HL-60 (cell line): ENCODE results near the gene PLEKHB2.
"Not testable (repeated sequence)": the region's sequence is repeated elsewhere in the genome, so short reads cannot be mapped to it uniquely, and the experiment has no call there.

ENCODE experiments used
- DNase-seq, 2 experiments: peaks; one replicate each; pipeline ENCODE4 v3.0.0-alpha.2; 2010 to 2020; ENCODE audit warnings: low read depth in 1 of 2, low spot score in 1 of 2
- H3K27ac ChIP-seq: fragments of 250-450 bp; sonication (Bioruptor Pico); replicated peaks from 2 replicates; pipeline ENCODE4 v1.5.1; 2020; ENCODE audit warnings: mild to moderate bottlenecking, moderate library complexity
- H3K27me3 ChIP-seq: fragments of 250-450 bp; sonication (Bioruptor Pico); 2 replicates; pipeline ENCODE4 v1.5.1; 2021; ENCODE audit warnings: mild to moderate bottlenecking, moderate library complexity; ENCODE audit not compliant: insufficient read depth, poor library complexity, severe bottlenecking
- H3K4me3 ChIP-seq: replicated peaks from 2 replicates; pipeline ENCODE4 v1.5.1; 2011; ENCODE audit warnings: mild to moderate bottlenecking, control low read depth, low read length; ENCODE audit not compliant: insufficient read depth
- GABPA ChIP-seq: IDR thresholded peaks from 2 replicates; pipeline ENCODE4 v1.6.1; 2012; ENCODE audit warnings: low read depth
- POLR2AphosphoS5 ChIP-seq: IDR thresholded peaks from 2 replicates; pipeline ENCODE4 v1.6.1; 2012; ENCODE audit warnings: low read depth
- SPI1 ChIP-seq: IDR thresholded peaks from 2 replicates; pipeline ENCODE4 v1.6.1; 2012; ENCODE audit warnings: low read depth, mild to moderate bottlenecking, borderline replicate concordance
- TF ChIP-seq, protein P1 (sequence below): IDR thresholded peaks from one replicate; pipeline ENCODE4 v1.5.1; 2011; ENCODE audit warnings: low read length, control low read depth, inconsistent platforms; ENCODE audit not compliant: insufficient read depth
- TF ChIP-seq, protein P2 (sequence below): IDR thresholded peaks from 2 replicates; pipeline ENCODE4 v1.6.1; 2012; ENCODE audit warnings: low read depth; ENCODE audit not compliant: insufficient replicate concordance

PLEKHB2 gene

DNA sequence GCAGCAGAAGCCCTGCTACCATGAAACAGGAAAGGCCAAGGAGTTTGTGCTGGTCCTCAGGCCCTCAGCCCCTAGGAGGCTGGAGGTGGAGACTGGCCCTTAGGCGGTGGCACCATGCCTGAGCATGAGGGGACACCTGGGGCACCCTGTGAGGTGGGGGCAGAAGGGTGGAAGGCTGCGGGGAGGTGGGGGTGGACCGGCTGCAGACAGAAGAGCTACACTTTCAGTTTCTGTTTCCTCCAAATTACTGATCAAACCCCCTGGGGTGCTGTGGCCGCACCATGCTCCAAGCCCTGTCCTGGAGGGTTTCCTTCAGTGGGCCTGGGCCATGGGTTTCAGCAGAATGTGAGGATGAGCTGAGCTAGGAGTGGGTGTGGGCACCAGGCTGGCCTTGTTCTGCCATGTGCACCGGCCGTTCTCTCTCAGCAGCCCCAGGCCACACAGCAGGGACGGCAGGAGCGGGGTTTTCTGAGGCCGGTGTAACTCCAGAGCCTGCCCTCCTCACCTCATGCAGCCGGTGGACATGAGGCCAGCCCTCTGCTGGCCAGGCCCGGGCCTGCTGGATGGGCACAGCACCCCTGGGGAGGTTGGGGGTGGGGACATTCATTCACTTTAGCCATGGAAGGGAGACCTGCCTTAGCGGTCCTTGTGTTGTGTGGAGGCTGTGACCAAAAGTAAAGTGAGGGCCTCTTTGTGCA lies 51.5 kb downstream of the PLEKHB2 start:
- no peak overlapping the region for H3K4me3 ChIP-seq
- H3K27me3 ChIP-seq = no peaks in the 10 kb centered on the region
- H3K27ac ChIP-seq = no peak overlapping the region
- TF ChIP-seq, protein P1, sequence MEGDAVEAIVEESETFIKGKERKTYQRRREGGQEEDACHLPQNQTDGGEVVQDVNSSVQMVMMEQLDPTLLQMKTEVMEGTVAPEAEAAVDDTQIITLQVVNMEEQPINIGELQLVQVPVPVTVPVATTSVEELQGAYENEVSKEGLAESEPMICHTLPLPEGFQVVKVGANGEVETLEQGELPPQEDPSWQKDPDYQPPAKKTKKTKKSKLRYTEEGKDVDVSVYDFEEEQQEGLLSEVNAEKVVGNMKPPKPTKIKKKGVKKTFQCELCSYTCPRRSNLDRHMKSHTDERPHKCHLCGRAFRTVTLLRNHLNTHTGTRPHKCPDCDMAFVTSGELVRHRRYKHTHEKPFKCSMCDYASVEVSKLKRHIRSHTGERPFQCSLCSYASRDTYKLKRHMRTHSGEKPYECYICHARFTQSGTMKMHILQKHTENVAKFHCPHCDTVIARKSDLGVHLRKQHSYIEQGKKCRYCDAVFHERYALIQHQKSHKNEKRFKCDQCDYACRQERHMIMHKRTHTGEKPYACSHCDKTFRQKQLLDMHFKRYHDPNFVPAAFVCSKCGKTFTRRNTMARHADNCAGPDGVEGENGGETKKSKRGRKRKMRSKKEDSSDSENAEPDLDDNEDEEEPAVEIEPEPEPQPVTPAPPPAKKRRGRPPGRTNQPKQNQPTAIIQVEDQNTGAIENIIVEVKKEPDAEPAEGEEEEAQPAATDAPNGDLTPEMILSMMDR = no peak
- no peak for DNase-seq

DNA sequence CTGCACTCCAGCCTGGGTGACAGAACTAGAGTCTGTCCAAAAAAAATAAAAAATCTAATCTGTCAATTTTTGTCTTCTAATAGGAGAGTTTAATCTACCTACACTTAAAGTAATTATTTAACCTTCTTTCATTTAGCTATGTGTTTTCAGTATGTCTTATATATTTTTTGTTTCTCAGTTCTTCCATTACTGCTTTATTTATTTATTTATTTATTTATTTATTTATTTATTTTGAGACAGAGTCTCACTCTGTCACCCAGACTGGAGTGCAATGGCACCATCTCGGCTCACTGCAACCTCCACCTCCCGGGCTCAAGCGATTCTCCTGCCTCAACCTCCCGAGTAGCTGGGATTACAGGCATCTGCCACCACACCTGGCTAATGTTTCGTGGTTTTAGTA lies 60.4 kb downstream of the PLEKHB2 start:
- H3K4me3 ChIP-seq, H3K27me3 ChIP-seq, DNase-seq, H3K27ac ChIP-seq: not testable (repeated sequence)

GRCh38 chr2:131168538-131168937 lies 63.4 kb downstream of the PLEKHB2 start:
- no peak for TF ChIP-seq GABPA
- no peak for TF ChIP-seq SPI1
- TF ChIP-seq, protein P1 = no peak
- TF ChIP-seq, protein P2, sequence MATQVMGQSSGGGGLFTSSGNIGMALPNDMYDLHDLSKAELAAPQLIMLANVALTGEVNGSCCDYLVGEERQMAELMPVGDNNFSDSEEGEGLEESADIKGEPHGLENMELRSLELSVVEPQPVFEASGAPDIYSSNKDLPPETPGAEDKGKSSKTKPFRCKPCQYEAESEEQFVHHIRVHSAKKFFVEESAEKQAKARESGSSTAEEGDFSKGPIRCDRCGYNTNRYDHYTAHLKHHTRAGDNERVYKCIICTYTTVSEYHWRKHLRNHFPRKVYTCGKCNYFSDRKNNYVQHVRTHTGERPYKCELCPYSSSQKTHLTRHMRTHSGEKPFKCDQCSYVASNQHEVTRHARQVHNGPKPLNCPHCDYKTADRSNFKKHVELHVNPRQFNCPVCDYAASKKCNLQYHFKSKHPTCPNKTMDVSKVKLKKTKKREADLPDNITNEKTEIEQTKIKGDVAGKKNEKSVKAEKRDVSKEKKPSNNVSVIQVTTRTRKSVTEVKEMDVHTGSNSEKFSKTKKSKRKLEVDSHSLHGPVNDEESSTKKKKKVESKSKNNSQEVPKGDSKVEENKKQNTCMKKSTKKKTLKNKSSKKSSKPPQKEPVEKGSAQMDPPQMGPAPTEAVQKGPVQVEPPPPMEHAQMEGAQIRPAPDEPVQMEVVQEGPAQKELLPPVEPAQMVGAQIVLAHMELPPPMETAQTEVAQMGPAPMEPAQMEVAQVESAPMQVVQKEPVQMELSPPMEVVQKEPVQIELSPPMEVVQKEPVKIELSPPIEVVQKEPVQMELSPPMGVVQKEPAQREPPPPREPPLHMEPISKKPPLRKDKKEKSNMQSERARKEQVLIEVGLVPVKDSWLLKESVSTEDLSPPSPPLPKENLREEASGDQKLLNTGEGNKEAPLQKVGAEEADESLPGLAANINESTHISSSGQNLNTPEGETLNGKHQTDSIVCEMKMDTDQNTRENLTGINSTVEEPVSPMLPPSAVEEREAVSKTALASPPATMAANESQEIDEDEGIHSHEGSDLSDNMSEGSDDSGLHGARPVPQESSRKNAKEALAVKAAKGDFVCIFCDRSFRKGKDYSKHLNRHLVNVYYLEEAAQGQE = no peak
- TF ChIP-seq POLR2AphosphoS5 = no peak
- DNase-seq = no peak

DNA sequence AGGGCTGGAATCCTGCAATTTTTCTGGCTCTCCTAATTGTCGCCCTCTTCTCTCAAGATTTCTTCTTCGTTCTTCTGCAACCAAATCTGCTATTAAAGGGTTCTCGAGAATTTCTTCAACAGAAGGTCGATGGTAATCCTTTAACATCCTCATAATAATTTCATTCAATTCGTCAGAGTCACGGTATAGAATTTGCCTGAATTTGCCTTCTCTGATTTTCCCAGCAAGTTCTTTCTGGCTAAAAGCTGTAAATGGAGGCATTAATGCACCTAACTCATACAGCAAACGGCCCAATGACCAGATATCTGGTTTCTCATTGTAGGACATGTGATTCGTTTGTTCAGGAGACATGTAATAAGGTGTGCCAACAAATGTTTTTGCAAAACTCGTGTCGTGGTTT lies 72.9 kb downstream of the PLEKHB2 start:
- H3K4me3 ChIP-seq, H3K27ac ChIP-seq, DNase-seq: not testable (repeated sequence)

More at GRCh38 chr2:131168538-131168937, 63.4 kb downstream of the PLEKHB2 start:
- H3K27ac ChIP-seq = no peak overlapping the region
- no peak overlapping the region for H3K4me3 ChIP-seq
- H3K27me3 ChIP-seq = no peaks in the 10 kb centered on the region

DNA sequence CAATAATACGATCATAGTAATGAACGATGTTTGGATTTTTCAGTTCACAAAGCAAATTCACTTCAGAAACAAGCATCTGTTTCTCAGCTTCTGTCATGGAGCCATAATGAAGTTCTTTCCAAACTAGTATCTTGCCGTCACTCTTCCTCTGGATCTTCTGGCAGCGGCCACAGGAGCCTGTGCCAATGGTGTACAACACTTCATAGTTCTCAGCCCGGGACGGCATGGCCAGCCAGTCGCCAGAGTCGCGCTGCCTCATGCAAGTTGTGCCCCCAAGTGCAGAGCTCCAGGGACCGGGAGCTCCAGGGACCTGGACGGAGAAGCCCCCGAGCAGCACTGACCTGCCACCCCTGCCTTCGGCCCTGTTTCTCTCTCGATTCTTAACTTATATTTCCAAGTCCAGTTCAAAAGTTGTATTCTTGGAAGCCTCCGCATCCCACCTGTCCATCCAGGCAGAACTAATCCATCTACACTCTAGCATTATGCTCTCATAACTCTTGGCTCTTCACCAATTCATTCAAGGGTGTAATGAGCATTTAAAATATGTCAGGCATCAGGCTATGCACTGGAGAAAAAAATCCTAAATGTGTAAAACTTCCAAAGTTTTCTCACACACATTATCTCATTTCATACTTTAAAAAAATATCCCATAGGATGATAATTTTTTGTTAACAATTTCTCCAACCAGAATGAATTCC lies 73.7 kb downstream of the PLEKHB2 start:
- not testable (repeated sequence) for DNase-seq, H3K27me3 ChIP-seq, H3K27ac ChIP-seq, H3K4me3 ChIP-seq

More for the DNA sequence above, 72.9 kb downstream of the PLEKHB2 start:
- not testable (repeated sequence) for H3K27me3 ChIP-seq

- H3K27me3 ChIP-seq, DNase-seq, H3K4me3 ChIP-seq: not testable (repeated sequence)
Measured at GRCh38 chr2:131181451-131181850, 76.3 kb downstream of the PLEKHB2 start.

DNA sequence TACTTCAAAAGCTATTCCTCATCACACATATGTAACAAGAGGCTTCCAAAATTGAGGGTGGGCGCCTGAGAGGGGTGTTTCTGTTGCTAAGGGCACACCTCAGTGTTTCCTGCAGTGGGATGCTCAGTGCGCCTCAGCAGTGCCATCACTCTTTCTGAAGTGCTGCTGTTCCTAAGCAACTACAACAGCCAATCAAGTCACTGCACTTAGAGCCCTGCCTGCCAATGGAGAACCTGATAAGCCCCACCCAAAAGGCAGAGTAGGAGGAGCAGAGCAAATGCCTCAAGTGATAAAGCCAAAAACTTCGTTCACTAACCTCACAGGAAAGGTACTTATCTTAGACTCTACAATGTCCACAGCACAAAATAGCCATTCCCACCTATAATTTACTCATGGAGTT lies 88.3 kb downstream of the PLEKHB2 start:
- DNase-seq, H3K27ac ChIP-seq, H3K4me3 ChIP-seq: not testable (repeated sequence)
- peaks cover 10% of the 10 kb centered on the region for H3K27me3 ChIP-seq

More at GRCh38 chr2:131181451-131181850, 76.3 kb downstream of the PLEKHB2 start:
- H3K27ac ChIP-seq = not testable (repeated sequence)

DNA sequence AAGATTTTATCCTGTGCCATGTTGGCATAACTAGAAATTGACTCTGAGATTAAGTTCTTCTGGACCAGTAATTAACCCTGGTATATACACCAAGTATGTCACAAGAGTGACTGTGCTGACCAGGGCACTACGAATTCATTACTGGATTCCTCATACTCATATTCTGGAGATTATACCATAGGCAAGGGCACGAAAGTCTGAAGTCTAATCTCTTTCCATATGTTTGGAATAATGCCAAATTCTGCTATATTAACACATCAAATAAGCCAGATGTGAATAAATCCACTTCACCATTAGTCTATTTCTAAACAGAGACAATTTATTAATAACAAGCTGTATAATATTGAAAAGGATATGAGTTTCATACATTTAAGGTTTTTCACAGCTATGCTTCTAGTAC lies 91.0 kb downstream of the PLEKHB2 start:
- DNase-seq, H3K27me3 ChIP-seq, H3K27ac ChIP-seq: not testable (repeated sequence)

More for the DNA sequence above, 91.0 kb downstream of the PLEKHB2 start:
- not testable (repeated sequence) for H3K4me3 ChIP-seq
